Panc1 (cell line): ENCODE measurements around the gene WNK2. TPM values are rescaled to one million over a fixed set of nuclear protein-coding genes. Genes with fewer than 3 reads are reported as not detected.

ENCODE experiments used
- ATAC-seq: fragments of 200-7000 bp; cut with Tn5 transposase; 2 replicates; pipeline ENCODE4 v1.9.1; 2020; ENCODE audit warnings: mild to moderate bottlenecking, moderate library complexity
- BruUV-seq: library from RNA; stranded (reverse); fragments of 400-500 nt; replicated peaks from 2 replicates; lab custom pipeline; 2021; lab: Mats Ljungman, UMichigan
- CTCF ChIA-PET: fragments of 300-600 bp; sonication (Branson Sonifier 250); formaldehyde crosslinking; loops from one replicate; lab custom pipeline; 2022; ENCODE audit warnings: antibody characterized with exemption; lab: Charles Lee
- POLR2A ChIA-PET: fragments of 300-600 bp; sonication (Branson Sonifier 250); formaldehyde crosslinking; loops from one replicate; lab custom pipeline; 2022; ENCODE audit warnings: antibody characterized with exemption; lab: Charles Lee
- DNase-seq: peaks from one replicate; pipeline ENCODE4 v3.0.0-alpha.2; 2010; ENCODE audit warnings: low read depth, low spot score
- H3K27ac ChIP-seq: 2 replicates; pipeline ENCODE4 v1.5.1; 2011; ENCODE audit warnings: mild to moderate bottlenecking, low read length, inconsistent platforms
- H3K27me3 ChIP-seq: fragments of 200-500 bp; sonication (Bioruptor generic); 2 replicates; pipeline ENCODE4 v1.6.0; 2014; ENCODE audit warnings: low read length, inconsistent platforms; ENCODE audit not compliant: control insufficient read depth, insufficient read depth
- H3K36me3 ChIP-seq: fragments of 200-500 bp; sonication (Bioruptor generic); 2 replicates; pipeline ENCODE4 v1.5.1; 2014; ENCODE audit warnings: inconsistent platforms, mild to moderate bottlenecking, low read length, moderate library complexity; ENCODE audit not compliant: control insufficient read depth, insufficient read depth
- H3K4me1 ChIP-seq: 2 replicates; pipeline ENCODE4 v1.5.1; 2011; ENCODE audit warnings: inconsistent platforms, mild to moderate bottlenecking, low read length, moderate library complexity; ENCODE audit not compliant: control insufficient read depth, insufficient read depth
- H3K4me3 ChIP-seq, 2 experiments: 2 replicates each; pipeline ENCODE4 v1.5.1; 2011 to 2012; ENCODE audit warnings: low read depth in 2 of 2, low read length in 2 of 2, mild to moderate bottlenecking in 2 of 2, inconsistent platforms in 1 of 2, moderate library complexity in 1 of 2
- H3K9me3 ChIP-seq: fragments of 200-500 bp; sonication (Bioruptor generic); 2 replicates; pipeline ENCODE4 v1.5.1; 2014; ENCODE audit warnings: low read depth, mild to moderate bottlenecking, inconsistent platforms, low read length, moderate library complexity; ENCODE audit not compliant: control insufficient read depth, insufficient read depth
- POLR2AphosphoS5 ChIP-seq: IDR thresholded peaks from 2 replicates; pipeline ENCODE4 v1.6.1; 2012; ENCODE audit warnings: mild to moderate bottlenecking, low read depth, low read length, moderate library complexity
- SIN3A ChIP-seq: IDR thresholded peaks from 2 replicates; pipeline ENCODE4 v1.6.1; 2012; ENCODE audit warnings: low read depth, mild to moderate bottlenecking, low read length, moderate library complexity, borderline replicate concordance; ENCODE audit not compliant: insufficient read depth
- TCF7L2 ChIP-seq: IDR thresholded peaks from 2 replicates; pipeline ENCODE4 v1.6.1; 2011; ENCODE audit warnings: mild to moderate bottlenecking, low read depth, low read length, inconsistent platforms
- in situ Hi-C: cut with HindIII; loops from 2 replicates; pipeline ENCODE4 v1.10.0; 2016; ENCODE audit warnings: low sequenced_read_pairs, low pct_unique_long_range_greater_than_20kb
- intact Hi-C: fragments of 100-400 bp; cut with micrococcal nuclease; formaldehyde crosslinking; loops from one replicate; pipeline ENCODE4 v1.10.0; 2022; ENCODE audit not compliant: unreplicated experiment
- total RNA-seq: library from RNA; stranded (reverse); gene quantifications from one replicate; pipeline ENCODE4 v1.2.1, GENCODE V29; 2021; ENCODE audit not compliant: unreplicated experiment
- TF ChIP-seq, protein P1 (sequence below): fragments of 450-650 bp; IDR thresholded peaks from 2 replicates; pipeline ENCODE4 v1.5.1; 2017; ENCODE audit warnings: mild to moderate bottlenecking
- TF ChIP-seq, protein P2 (sequence below), 2 experiments: IDR thresholded peaks; 2 replicates each; pipeline ENCODE4 v1.6.1; 2011 to 2012; ENCODE audit warnings: low read depth in 2 of 2, control low read depth in 1 of 2, low read length in 1 of 2, mild to moderate bottlenecking in 1 of 2, moderate library complexity in 1 of 2; ENCODE audit not compliant: insufficient read depth in 1 of 2

The WNK2 gene
- total RNA-seq, 1 experiment from 2014 or later, result 13.7 TPM

DNA sequence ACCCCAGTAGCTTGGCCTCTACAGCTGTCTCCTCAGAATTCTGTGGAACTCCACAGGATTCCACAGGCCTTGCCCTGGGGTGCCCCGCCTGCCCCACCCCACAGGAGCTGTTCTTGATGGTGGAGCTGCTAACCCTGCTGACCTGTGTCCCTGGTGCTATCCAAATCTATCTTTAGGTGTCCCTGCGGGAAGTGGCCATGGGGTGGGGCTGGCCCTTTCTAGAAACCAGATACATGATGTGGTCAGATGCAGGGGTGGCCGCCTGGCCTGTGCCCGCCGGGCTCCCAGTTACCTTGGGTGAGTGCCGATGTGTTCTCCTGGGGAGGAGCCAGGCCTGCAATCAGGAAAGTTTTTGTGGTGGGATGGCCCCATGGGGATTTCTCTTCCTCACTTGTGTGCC is 34.2 kb downstream of the WNK2 start:
- Histone ChIP-seq H3K27me3 (no peaks in the 10 kb centered on the region), H3K9me3 (no peaks in the 10 kb centered on the region), H3K27ac (no peak overlapping the region), H3K4me3 (no peak overlapping the region), H3K36me3 (no peaks in the 10 kb centered on the region), H3K4me1 (no peaks in the 10 kb centered on the region)
- TF ChIP-seq, protein P1, sequence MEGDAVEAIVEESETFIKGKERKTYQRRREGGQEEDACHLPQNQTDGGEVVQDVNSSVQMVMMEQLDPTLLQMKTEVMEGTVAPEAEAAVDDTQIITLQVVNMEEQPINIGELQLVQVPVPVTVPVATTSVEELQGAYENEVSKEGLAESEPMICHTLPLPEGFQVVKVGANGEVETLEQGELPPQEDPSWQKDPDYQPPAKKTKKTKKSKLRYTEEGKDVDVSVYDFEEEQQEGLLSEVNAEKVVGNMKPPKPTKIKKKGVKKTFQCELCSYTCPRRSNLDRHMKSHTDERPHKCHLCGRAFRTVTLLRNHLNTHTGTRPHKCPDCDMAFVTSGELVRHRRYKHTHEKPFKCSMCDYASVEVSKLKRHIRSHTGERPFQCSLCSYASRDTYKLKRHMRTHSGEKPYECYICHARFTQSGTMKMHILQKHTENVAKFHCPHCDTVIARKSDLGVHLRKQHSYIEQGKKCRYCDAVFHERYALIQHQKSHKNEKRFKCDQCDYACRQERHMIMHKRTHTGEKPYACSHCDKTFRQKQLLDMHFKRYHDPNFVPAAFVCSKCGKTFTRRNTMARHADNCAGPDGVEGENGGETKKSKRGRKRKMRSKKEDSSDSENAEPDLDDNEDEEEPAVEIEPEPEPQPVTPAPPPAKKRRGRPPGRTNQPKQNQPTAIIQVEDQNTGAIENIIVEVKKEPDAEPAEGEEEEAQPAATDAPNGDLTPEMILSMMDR, result no peak
- TF ChIP-seq, protein P2, sequence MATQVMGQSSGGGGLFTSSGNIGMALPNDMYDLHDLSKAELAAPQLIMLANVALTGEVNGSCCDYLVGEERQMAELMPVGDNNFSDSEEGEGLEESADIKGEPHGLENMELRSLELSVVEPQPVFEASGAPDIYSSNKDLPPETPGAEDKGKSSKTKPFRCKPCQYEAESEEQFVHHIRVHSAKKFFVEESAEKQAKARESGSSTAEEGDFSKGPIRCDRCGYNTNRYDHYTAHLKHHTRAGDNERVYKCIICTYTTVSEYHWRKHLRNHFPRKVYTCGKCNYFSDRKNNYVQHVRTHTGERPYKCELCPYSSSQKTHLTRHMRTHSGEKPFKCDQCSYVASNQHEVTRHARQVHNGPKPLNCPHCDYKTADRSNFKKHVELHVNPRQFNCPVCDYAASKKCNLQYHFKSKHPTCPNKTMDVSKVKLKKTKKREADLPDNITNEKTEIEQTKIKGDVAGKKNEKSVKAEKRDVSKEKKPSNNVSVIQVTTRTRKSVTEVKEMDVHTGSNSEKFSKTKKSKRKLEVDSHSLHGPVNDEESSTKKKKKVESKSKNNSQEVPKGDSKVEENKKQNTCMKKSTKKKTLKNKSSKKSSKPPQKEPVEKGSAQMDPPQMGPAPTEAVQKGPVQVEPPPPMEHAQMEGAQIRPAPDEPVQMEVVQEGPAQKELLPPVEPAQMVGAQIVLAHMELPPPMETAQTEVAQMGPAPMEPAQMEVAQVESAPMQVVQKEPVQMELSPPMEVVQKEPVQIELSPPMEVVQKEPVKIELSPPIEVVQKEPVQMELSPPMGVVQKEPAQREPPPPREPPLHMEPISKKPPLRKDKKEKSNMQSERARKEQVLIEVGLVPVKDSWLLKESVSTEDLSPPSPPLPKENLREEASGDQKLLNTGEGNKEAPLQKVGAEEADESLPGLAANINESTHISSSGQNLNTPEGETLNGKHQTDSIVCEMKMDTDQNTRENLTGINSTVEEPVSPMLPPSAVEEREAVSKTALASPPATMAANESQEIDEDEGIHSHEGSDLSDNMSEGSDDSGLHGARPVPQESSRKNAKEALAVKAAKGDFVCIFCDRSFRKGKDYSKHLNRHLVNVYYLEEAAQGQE (IDR thresholded peaks at IDR 0.05; ENCODE audit: insufficient read depth in 1 of 2, low read depth in 2 of 2, low read length in 1 of 2), result no peak
- TF ChIP-seq TCF7L2 (no peak), SIN3A (no peak), POLR2AphosphoS5 (no peak)
- BruUV-seq, result no TSS peak
- intact Hi-C loops (no loop called here), in situ Hi-C loops (no loop called here)
- DNase-seq, result no peak
- ChIA-PET CTCF (interaction anchor here (0.5 kb wide), 1 partner anchor 20 kb away, joined by 3 read pairs; no protein-coding TSS in a partner anchor), POLR2A (no interaction called here)
- no peak for ATAC-seq

DNA sequence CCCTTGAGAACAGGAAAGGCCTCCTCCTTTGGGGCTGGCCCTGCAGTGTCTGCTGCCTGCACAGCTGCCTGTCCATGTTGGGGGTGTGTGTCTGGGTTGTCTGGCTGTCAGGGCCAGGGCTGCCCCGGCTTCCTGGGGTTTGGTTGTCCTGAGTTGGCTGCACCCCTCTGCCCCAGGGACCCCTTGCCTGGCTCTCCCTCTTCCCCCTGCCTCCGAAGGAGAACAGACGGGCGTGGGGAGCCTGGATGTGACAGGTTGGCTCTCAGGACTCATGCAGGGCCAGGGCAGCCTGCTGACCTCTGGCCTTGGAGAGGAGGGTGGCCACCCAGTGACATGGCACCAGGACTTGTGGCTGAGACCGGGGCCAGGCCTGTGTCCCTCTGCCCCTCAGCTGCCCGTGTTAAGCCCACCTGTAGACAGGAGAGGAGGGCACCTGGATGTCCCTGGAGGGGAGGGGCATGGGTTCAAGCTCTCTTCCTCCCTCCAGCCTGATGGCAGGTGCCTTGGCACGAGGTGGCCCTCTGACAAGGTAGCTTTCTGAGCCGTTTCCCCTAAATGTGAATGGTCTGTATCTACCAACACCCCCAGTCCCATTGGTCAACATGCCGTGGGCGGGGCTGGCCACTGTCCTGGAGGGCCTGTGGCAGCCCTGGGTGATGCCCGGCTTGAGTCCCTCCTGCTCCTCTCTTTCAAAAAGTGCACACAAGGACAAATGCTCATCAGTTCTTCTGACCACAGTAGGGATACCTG is 34.9 kb downstream of the WNK2 start:
- intact Hi-C loops (no loop called here), in situ Hi-C loops (no loop called here)
- TF ChIP-seq TCF7L2 (no peak), SIN3A (no peak), POLR2AphosphoS5 (no peak)
- TF ChIP-seq, protein P1, result no peak
- TF ChIP-seq, protein P2 (IDR thresholded peaks at IDR 0.05; ENCODE audit: insufficient read depth in 1 of 2, low read depth in 2 of 2, low read length in 1 of 2), result no peak
- ChIA-PET POLR2A (no interaction called here), CTCF (interaction anchor here (0.5 kb wide), 1 partner anchor 19 kb away, joined by 3 read pairs; no protein-coding TSS in a partner anchor)
- no peaks in the 10 kb centered on the region for H3K36me3 ChIP-seq
- DNase-seq, result no peak
- no peak overlapping the region for H3K4me3 ChIP-seq
- no peaks in the 10 kb centered on the region for H3K27me3 ChIP-seq
- H3K27ac ChIP-seq, result no peak overlapping the region
- H3K4me1 ChIP-seq, result no peaks in the 10 kb centered on the region
- no peaks in the 10 kb centered on the region for H3K9me3 ChIP-seq
- ATAC-seq, result no peak
- no TSS peak for BruUV-seq
